Measurements from ENCODE around the gene MARVELD3.

- TF ChIP-seq CTCF (IDR thresholded peaks at IDR 0.05) (no peak), POLR2A (IDR thresholded peaks at IDR 0.05) (no peak)
Observed at GRCh38 chr16:71674229-71674628, 48.2 kb downstream of the MARVELD3 start.

All from body of pancreas (tissue), 4 donors.